Osteocyte (in vitro differentiated cells): ENCODE measurements around the gene NDUFC2. TPM values are rescaled to one million over a fixed set of nuclear protein-coding genes. Genes with fewer than 3 reads are reported as not detected.
"Not testable (repeated sequence)": the region's sequence is repeated elsewhere in the genome, so short reads cannot be mapped to it uniquely, and the experiment has no call there.

Experiments
- DNase-seq: peaks from one replicate; pipeline ENCODE4 v3.0.0; 2021; ENCODE audit warnings: mixed read lengths; ENCODE audit not compliant: unreplicated experiment; ENCODE audit errors: extremely low spot score
- H3K27ac Mint-ChIP-seq: one replicate; pipeline ENCODE4 v1.8.0; 2021; ENCODE audit warnings: mild to moderate bottlenecking, mixed read lengths; ENCODE audit not compliant: unreplicated experiment
- H3K27me3 Mint-ChIP-seq: one replicate; pipeline ENCODE4 v1.8.0; 2021; ENCODE audit warnings: mixed read lengths; ENCODE audit not compliant: unreplicated experiment
- H3K36me3 Mint-ChIP-seq: one replicate; pipeline ENCODE4 v1.8.0; 2021; ENCODE audit warnings: mixed read lengths; ENCODE audit not compliant: unreplicated experiment
- H3K4me1 Mint-ChIP-seq: one replicate; pipeline ENCODE4 v1.8.0; 2021; ENCODE audit warnings: mixed read lengths; ENCODE audit not compliant: unreplicated experiment
- H3K4me3 Mint-ChIP-seq: one replicate; pipeline ENCODE4 v1.8.0; 2021; ENCODE audit warnings: mild to moderate bottlenecking, moderate library complexity, mixed read lengths; ENCODE audit not compliant: unreplicated experiment
- H3K9me3 Mint-ChIP-seq: one replicate; pipeline ENCODE4 v1.8.0; 2021; ENCODE audit warnings: mixed read lengths; ENCODE audit not compliant: unreplicated experiment
- total RNA-seq: library from RNA; stranded (reverse); gene quantifications from 2 replicates; pipeline ENCODE4 v1.2.1, GENCODE V29; 2021
- TF ChIP-seq, protein P1 (sequence below): fragments of 200-600 bp; sonication (generic); IDR thresholded peaks from 2 replicates; pipeline ENCODE4 v1.5.0; 2021; ENCODE audit warnings: antibody characterized with exemption, mild to moderate bottlenecking, moderate library complexity

The NDUFC2 gene
- total RNA-seq, 1 donor from 2014 or later = 199 TPM

DNA sequence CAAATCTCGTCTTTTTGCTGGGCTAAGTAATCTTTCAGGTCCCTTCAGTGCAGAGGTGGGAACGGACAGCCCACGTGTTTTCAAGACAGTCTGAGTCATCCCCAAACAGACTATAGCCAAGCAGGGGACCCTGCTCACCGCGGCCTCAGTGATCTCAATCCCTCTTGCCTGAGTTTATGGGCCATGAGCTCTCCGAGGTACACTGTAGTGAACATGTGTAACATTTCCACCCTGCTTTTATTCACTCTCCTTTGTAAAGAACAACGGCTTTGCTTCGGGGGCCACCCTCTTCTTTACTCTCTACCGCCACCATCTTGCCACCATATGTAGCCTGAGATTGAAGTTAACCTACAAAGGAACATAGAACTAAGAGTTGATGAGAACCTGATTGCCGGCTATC lies 45.0 kb downstream of the NDUFC2 start:
- Mint-ChIP-seq H3K9me3 (no peaks in the 10 kb centered on the region), H3K27ac (no peak overlapping the region), H3K4me3 (no peak overlapping the region), H3K4me1 (peaks cover 57% of the 10 kb centered on the region), H3K27me3 (no peaks in the 10 kb centered on the region), H3K36me3 (no peaks in the 10 kb centered on the region)
- TF ChIP-seq, protein P1, sequence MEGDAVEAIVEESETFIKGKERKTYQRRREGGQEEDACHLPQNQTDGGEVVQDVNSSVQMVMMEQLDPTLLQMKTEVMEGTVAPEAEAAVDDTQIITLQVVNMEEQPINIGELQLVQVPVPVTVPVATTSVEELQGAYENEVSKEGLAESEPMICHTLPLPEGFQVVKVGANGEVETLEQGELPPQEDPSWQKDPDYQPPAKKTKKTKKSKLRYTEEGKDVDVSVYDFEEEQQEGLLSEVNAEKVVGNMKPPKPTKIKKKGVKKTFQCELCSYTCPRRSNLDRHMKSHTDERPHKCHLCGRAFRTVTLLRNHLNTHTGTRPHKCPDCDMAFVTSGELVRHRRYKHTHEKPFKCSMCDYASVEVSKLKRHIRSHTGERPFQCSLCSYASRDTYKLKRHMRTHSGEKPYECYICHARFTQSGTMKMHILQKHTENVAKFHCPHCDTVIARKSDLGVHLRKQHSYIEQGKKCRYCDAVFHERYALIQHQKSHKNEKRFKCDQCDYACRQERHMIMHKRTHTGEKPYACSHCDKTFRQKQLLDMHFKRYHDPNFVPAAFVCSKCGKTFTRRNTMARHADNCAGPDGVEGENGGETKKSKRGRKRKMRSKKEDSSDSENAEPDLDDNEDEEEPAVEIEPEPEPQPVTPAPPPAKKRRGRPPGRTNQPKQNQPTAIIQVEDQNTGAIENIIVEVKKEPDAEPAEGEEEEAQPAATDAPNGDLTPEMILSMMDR = no peak
- no peak for DNase-seq

DNA sequence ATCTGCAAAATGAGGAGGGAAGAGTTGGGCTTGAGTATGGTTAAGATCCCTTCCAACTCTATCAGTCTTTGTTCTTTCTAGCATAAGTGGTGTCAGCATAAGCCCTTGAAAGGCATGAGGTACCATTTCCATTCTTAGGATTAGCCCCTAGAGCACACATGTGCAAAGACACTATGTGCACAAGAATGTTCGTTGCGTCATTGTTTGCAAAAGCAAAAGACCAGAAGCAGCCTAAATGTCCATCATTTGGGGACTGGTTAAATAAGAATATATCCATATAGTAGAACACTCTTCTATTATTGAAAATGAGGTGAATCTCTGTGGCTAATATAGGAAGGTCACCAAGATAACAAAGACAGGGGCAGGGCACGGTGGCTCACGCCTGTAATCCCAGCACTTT lies 46.6 kb downstream of the NDUFC2 start:
- Mint-ChIP-seq H3K9me3 (no peaks in the 10 kb centered on the region), H3K4me3 (no peak overlapping the region), H3K27ac (no peak overlapping the region), H3K4me1 (peaks cover 41% of the 10 kb centered on the region), H3K27me3 (no peaks in the 10 kb centered on the region), H3K36me3 (no peaks in the 10 kb centered on the region)
- DNase-seq = no peak
- TF ChIP-seq, protein P1 = no peak

DNA sequence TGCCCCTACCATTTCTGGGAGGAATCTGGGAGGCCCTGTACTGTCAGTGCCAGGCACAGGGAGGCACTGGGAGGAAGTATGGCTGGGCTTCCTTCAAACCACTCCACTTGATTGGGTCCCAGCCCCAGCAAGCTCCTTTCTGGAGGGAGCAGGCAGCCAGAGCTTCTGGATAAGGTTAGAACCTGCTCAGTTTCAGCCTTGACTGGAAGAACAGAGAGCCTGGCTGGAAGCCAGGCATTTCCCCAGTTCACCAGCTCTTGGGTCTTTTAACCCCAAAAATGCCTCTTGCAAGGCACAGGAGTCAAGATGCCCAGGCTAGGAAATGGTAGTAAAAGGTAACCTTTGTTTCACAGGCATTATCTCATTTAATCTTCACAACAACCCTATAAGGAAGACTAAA lies 47.6 kb downstream of the NDUFC2 start:
- peaks cover 33% of the 10 kb centered on the region for H3K4me1 Mint-ChIP-seq
- H3K9me3 Mint-ChIP-seq = no peaks in the 10 kb centered on the region
- H3K27me3 Mint-ChIP-seq = no peaks in the 10 kb centered on the region
- TF ChIP-seq, protein P1 = no peak
- H3K36me3 Mint-ChIP-seq = no peaks in the 10 kb centered on the region
- DNase-seq = no peak
- H3K27ac Mint-ChIP-seq = no peak overlapping the region
- no peak overlapping the region for H3K4me3 Mint-ChIP-seq

DNA sequence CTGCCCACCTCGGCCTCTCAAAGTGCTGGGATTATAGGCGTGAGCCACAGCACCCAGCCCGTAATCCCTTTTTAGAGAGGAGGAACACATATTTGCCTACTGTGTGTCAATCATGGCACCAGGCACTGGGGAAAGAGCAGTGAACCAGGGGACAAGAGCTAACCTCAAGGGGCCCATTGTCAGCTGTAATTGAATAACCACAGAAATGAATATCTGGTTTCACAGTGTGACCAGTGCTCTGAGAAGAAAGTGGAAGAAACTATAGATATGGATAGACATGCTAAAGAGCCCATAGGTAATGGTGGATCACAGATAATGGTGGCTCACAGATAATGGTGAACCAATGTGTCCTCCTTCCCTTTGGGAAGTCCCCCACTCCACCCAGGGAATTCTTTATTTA lies 48.0 kb downstream of the NDUFC2 start:
- no peaks in the 10 kb centered on the region for H3K36me3 Mint-ChIP-seq
- no peaks in the 10 kb centered on the region for H3K9me3 Mint-ChIP-seq
- TF ChIP-seq, protein P1 = no peak
- H3K4me1 Mint-ChIP-seq = peaks cover 28% of the 10 kb centered on the region
- no peak overlapping the region for H3K4me3 Mint-ChIP-seq
- H3K27me3 Mint-ChIP-seq = no peaks in the 10 kb centered on the region
- DNase-seq = no peak
- H3K27ac Mint-ChIP-seq = no peak overlapping the region

DNA sequence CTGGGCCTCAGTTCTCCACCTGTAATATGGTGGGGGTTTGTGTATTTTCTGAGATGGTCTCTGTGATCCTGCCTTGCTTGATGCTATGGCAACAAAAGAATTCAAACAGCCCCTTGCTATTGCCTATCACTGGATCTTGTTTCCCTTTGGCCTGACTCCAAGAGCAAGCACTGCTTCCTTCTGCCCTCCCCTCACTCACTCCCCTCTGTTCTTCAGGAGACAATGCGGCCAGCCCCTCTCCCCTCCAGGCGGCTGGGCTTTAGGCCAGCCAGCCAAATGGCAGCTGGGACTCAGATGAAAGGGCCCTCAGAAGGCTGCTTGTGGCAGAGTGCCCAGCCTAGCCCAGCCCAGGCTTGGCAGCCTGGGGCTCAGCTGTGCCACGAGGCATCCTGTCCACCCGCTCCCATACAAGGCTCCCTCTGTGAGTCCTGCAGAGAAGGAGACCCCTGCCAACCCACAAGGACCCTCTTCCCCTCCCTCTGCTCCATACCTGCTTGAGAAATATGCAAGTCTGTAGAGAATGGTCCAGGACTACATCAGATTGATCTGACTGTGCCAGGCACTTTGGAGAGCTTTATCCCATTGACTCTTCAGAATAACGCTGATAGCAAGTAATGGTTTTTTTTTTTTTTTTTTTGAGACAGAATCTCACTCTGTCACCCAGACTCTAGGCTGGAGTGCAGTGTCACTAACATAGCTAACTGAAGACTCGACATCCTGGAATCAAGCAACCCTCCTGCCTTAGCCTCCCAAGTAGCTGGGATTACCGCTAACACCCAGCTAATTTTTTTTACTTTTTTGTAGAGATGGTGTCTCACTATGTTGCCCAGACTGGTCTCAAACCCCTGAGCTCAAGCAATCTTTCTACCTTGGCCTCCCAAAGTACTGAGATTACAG lies 49.0 kb downstream of the NDUFC2 start:
- peak; percentile 94 for DNase-seq
- H3K9me3 Mint-ChIP-seq = no peaks in the 10 kb centered on the region
- TF ChIP-seq, protein P1 = no peak
- H3K27me3 Mint-ChIP-seq = no peaks in the 10 kb centered on the region
- H3K4me3 Mint-ChIP-seq = peak overlapping the region; percentile 12
- H3K36me3 Mint-ChIP-seq = no peaks in the 10 kb centered on the region
- peaks cover 22% of the 10 kb centered on the region for H3K4me1 Mint-ChIP-seq
- peak overlapping the region; percentile 74 for H3K27ac Mint-ChIP-seq

DNA sequence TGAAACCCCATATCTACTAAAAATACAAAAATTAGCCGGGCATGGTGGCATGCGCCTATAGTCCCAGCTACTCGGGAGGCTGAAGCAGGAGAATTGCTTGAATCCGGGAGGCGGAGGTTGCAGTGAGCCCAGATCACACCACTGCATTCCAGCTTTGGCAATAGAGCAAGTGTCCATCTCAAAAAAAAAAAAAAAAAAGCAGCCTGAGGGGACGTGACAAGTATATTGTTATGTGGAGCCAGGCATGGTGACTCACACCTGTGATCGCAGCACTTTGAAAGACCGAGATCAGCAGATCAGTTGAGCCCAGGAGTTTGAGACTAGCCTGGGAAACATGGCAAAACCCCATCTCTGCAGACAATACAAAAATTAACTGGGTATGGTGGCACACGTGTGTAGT lies 51.2 kb downstream of the NDUFC2 start:
- not testable (repeated sequence) for H3K27ac Mint-ChIP-seq, H3K36me3 Mint-ChIP-seq, DNase-seq, H3K4me3 Mint-ChIP-seq, H3K9me3 Mint-ChIP-seq, H3K27me3 Mint-ChIP-seq
- H3K4me1 Mint-ChIP-seq = peaks cover 21% of the 10 kb centered on the region
